Activated T-helper 2 cell treated with anti-CD3 and anti-CD28 coated beads, Interferon-gamma antibody, Interleukin-2, Interleukin-4, amounts not matched to agents 10 μg/mL and 5 μg/mL and 100 μg/mL, durations not matched to agents 14 hours and 24 hours and 36 hours (primary cell): ENCODE data around the gene TRAIP. TPM values are rescaled to one million over a fixed set of nuclear protein-coding genes. Genes with fewer than 3 reads are reported as not detected.
A peak's percentile ranks its signal among the peaks of the same experiment; 100 is the strongest.

Experiments
- DNase-seq: peaks from one replicate; pipeline ENCODE4 v3.0.0; 2021; ENCODE audit warnings: low spot score
- H3K27ac Mint-ChIP-seq: one replicate; pipeline ENCODE4 v1.8.0; 2021; ENCODE audit warnings: mixed read lengths
- H3K27me3 Mint-ChIP-seq: one replicate; pipeline ENCODE4 v1.8.0; 2021; ENCODE audit warnings: low read depth, mixed read lengths
- H3K36me3 Mint-ChIP-seq: one replicate; pipeline ENCODE4 v1.8.0; 2021; ENCODE audit warnings: low read depth, mixed read lengths
- H3K4me1 Mint-ChIP-seq: one replicate; pipeline ENCODE4 v1.8.0; 2021; ENCODE audit warnings: low read depth, mixed read lengths
- H3K4me3 Mint-ChIP-seq: one replicate; pipeline ENCODE4 v1.8.0; 2021; ENCODE audit warnings: low read depth, mild to moderate bottlenecking, moderate library complexity, mixed read lengths
- H3K9me3 Mint-ChIP-seq: one replicate; pipeline ENCODE4 v1.8.0; 2021; ENCODE audit warnings: mixed read lengths
- intact Hi-C: fragments of 100-400 bp; cut with micrococcal nuclease; formaldehyde crosslinking; loops from one replicate; pipeline ENCODE4 v1.15.1; 2023
- total RNA-seq: library from RNA; stranded (reverse); gene quantifications from 2 replicates; pipeline ENCODE4 v1.2.3, GENCODE V29; 2022

Gene TRAIP
- total RNA-seq, 1 donor from 2014 or later = 26.6 TPM

DNA sequence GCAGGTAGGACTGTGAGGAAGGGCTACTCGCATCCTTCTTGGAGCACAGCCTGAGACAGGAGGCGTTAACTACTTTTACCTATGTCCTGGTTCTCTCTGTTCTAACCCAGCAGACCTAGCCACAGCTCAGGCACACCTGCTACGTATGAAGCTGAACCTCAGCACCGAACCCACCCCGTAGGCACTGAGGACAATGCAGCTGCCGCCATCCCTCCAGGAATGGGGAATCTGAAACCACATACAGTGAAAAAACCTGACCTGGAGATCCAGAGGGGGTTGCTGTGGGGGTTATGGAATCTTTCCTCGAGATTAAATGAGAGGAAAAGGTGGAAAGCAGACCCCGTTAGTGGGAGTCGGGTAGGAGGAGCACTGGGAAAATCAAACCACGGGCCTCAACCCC, 32.9 kb upstream of the TRAIP start:
- Mint-ChIP-seq H3K27ac (no peak overlapping the region), H3K27me3 (no peaks in the 10 kb centered on the region), H3K4me3 (no peak overlapping the region), H3K9me3 (no peaks in the 10 kb centered on the region), H3K36me3 (no peaks in the 10 kb centered on the region), H3K4me1 (no peaks in the 10 kb centered on the region)
- DNase-seq = no peak
- intact Hi-C loops = no loop called here

DNA sequence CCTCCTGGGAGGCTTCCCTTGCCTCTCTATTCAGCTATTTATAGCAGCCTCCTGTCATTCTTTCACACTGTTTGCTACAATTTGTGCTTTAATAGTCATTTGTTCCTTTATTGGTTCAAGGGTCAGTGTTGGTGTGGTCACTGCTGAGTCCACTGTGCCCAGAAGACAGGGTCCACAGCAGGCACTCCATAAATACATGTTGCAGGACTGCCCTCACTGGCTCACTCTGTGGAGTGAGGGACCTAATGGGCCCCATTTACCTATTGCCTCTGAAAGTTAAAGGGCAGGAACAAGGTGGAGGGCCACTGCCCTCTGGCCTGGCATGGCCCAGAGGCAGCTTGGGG, 30.5 kb upstream of the TRAIP start:
- Mint-ChIP-seq H3K4me3 (no peak overlapping the region), H3K4me1 (no peaks in the 10 kb centered on the region), H3K9me3 (no peaks in the 10 kb centered on the region), H3K36me3 (no peaks in the 10 kb centered on the region), H3K27ac (no peak overlapping the region), H3K27me3 (no peaks in the 10 kb centered on the region)
- no peak for DNase-seq
- intact Hi-C loops = no loop called here

GRCh38 chr3:49883998-49884397, 27.6 kb upstream of the TRAIP start:
- H3K27me3 Mint-ChIP-seq = no peaks in the 10 kb centered on the region
- H3K27ac Mint-ChIP-seq = no peak overlapping the region
- DNase-seq = no peak
- H3K4me3 Mint-ChIP-seq = no peak overlapping the region
- H3K36me3 Mint-ChIP-seq = no peaks in the 10 kb centered on the region
- intact Hi-C loops = no loop called here
- H3K4me1 Mint-ChIP-seq = no peaks in the 10 kb centered on the region
- H3K9me3 Mint-ChIP-seq = no peaks in the 10 kb centered on the region

GRCh38 chr3:49882166-49882565, 25.8 kb upstream of the TRAIP start:
- DNase-seq = no peak
- no peak overlapping the region for H3K4me3 Mint-ChIP-seq
- H3K4me1 Mint-ChIP-seq = no peaks in the 10 kb centered on the region
- H3K27ac Mint-ChIP-seq = no peak overlapping the region
- no peaks in the 10 kb centered on the region for H3K36me3 Mint-ChIP-seq
- no peaks in the 10 kb centered on the region for H3K27me3 Mint-ChIP-seq
- intact Hi-C loops = no loop called here
- no peaks in the 10 kb centered on the region for H3K9me3 Mint-ChIP-seq

- intact Hi-C loops = no loop called here
Measured at GRCh38 chr3:49880581-49881315, 24.4 kb upstream of the TRAIP start.

GRCh38 chr3:49879721-49880120, 23.4 kb upstream of the TRAIP start:
- no peak for DNase-seq
- H3K27ac Mint-ChIP-seq = no peak overlapping the region
- intact Hi-C loops = no loop called here
- no peaks in the 10 kb centered on the region for H3K36me3 Mint-ChIP-seq
- no peaks in the 10 kb centered on the region for H3K9me3 Mint-ChIP-seq
- no peak overlapping the region for H3K4me3 Mint-ChIP-seq
- no peaks in the 10 kb centered on the region for H3K27me3 Mint-ChIP-seq
- H3K4me1 Mint-ChIP-seq = no peaks in the 10 kb centered on the region

More at GRCh38 chr3:49880581-49881315, 24.4 kb upstream of the TRAIP start:
- Mint-ChIP-seq H3K4me3 (no peak overlapping the region), H3K4me1 (no peaks in the 10 kb centered on the region), H3K27me3 (no peaks in the 10 kb centered on the region), H3K9me3 (no peaks in the 10 kb centered on the region), H3K27ac (no peak overlapping the region), H3K36me3 (no peaks in the 10 kb centered on the region)
- DNase-seq = no peak

GRCh38 chr3:49878686-49879085, 22.3 kb upstream of the TRAIP start:
- intact Hi-C loops = no loop called here
- H3K4me3 Mint-ChIP-seq = no peak overlapping the region

GRCh38 chr3:49877716-49878115, 21.4 kb upstream of the TRAIP start:
- Mint-ChIP-seq H3K27ac (no peak overlapping the region), H3K27me3 (no peaks in the 10 kb centered on the region), H3K9me3 (no peaks in the 10 kb centered on the region), H3K4me1 (peaks cover 2% of the 10 kb centered on the region), H3K36me3 (no peaks in the 10 kb centered on the region), H3K4me3 (no peak overlapping the region)
- DNase-seq = no peak
- intact Hi-C loops = no loop called here

More at GRCh38 chr3:49878686-49879085, 22.3 kb upstream of the TRAIP start:
- Mint-ChIP-seq H3K36me3 (no peaks in the 10 kb centered on the region), H3K27ac (no peak overlapping the region), H3K27me3 (no peaks in the 10 kb centered on the region), H3K4me1 (no peaks in the 10 kb centered on the region), H3K9me3 (no peaks in the 10 kb centered on the region)
- no peak for DNase-seq

- H3K9me3 Mint-ChIP-seq = no peaks in the 10 kb centered on the region
- DNase-seq = no peak
- peaks cover 2% of the 10 kb centered on the region for H3K4me1 Mint-ChIP-seq
- H3K27ac Mint-ChIP-seq = no peak overlapping the region
- peaks cover 4% of the 10 kb centered on the region for H3K27me3 Mint-ChIP-seq
- H3K4me3 Mint-ChIP-seq = no peak overlapping the region
- no peaks in the 10 kb centered on the region for H3K36me3 Mint-ChIP-seq
- intact Hi-C loops = no loop called here
Measured at GRCh38 chr3:49876567-49876966, 20.2 kb upstream of the TRAIP start.

GRCh38 chr3:49873623-49874022, 17.3 kb upstream of the TRAIP start:
- Mint-ChIP-seq H3K27ac (no peak overlapping the region), H3K4me3 (no peak overlapping the region), H3K36me3 (no peaks in the 10 kb centered on the region), H3K27me3 (peaks cover 21% of the 10 kb centered on the region), H3K9me3 (no peaks in the 10 kb centered on the region), H3K4me1 (peaks cover 2% of the 10 kb centered on the region)
- intact Hi-C loops = no loop called here
- no peak for DNase-seq

GRCh38 chr3:49872801-49873281, 16.5 kb upstream of the TRAIP start:
- Mint-ChIP-seq H3K9me3 (no peaks in the 10 kb centered on the region), H3K4me1 (peaks cover 2% of the 10 kb centered on the region), H3K36me3 (no peaks in the 10 kb centered on the region), H3K27ac (no peak overlapping the region), H3K27me3 (peaks cover 28% of the 10 kb centered on the region), H3K4me3 (no peak overlapping the region)
- intact Hi-C loops = no loop called here
- no peak for DNase-seq

DNA sequence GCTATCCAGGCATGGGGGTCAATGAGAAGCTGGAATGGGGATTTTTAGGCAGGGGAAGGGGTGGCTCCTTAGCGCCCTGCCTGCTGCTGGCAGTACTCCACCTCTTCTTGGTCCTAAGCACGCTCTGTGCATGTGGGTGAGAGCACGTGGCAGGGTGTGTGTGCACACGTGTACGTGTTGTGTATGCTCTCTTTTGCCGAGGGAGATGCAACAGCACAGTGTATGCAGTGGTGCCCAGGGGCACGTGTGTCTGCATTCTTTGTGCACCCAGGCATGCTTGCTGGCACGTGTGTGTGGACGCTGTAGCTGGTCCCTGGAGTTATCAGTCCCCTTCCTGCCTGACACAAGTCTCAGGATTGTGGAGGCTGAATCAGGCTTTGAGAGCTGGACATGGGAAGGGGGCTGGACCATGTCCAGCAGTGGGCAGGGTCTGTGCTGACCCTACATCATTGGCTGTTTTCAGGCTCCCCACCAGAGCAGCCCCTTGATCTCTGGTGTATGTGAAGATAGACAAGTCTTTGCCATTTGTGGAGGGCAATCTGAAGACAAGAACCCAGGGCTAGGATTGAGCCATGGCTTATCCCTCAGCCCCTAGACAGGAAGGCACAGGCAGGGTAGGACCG, 15.3 kb upstream of the TRAIP start:
- peaks cover 38% of the 10 kb centered on the region for H3K27me3 Mint-ChIP-seq
- peaks cover 2% of the 10 kb centered on the region for H3K4me1 Mint-ChIP-seq
- no peak overlapping the region for H3K4me3 Mint-ChIP-seq
- DNase-seq = no peak
- intact Hi-C loops = no loop called here
- no peaks in the 10 kb centered on the region for H3K9me3 Mint-ChIP-seq
- H3K27ac Mint-ChIP-seq = no peak overlapping the region
- H3K36me3 Mint-ChIP-seq = no peaks in the 10 kb centered on the region

DNA sequence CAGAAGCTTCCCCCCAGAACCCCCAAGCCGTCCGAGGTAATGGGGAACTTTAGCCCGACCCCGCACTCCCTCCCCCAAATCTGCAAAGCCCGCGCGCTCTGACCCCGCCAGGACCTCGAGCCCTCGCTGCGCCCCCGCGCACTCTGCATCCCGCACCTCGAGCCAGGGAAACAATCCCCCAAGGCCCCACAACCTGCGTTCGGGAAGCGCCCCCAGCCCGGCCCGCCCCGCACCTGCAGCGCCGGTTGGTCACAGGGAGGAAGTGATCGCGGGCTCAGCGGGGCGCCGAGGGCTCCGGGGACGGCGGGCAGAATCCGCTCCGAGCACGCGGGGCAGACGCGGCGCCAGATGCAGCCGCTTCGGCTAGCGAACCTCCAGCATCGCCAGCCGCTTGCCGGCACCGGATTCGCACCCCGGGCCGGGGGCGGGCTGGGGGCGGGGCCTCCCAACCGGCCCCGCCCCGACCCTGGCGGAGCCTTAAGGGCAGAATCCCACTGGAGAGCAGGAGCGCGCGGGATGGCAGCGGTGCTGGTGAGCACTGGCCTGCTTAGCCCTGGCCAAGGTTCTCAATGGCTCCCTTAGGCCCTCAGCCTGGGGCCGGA, 13.3 kb upstream of the TRAIP start, which contains the start of gene CAMKV:
CAMKV (minus strand) TSS at position 382 of the 602 bp plus-strand sequence. CDS start 7,518 bp downstream, outside the sequence.
- Mint-ChIP-seq H3K4me1 (peaks cover 2% of the 10 kb centered on the region), H3K27me3 (peaks cover 44% of the 10 kb centered on the region), H3K4me3 (no peak within 1 kb of the TSS), H3K36me3 (no peaks in the 10 kb centered on the region), H3K27ac (no peak within 1 kb of the TSS), H3K9me3 (no peaks in the 10 kb centered on the region)
- DNase-seq = peak; percentile 10
- intact Hi-C loops = no loop called here
